Measurements from ENCODE around the gene TUBB. TPM values are rescaled to one million over a fixed set of nuclear protein-coding genes. Genes with fewer than 3 reads are reported as not detected.

Gene TUBB
- total RNA-seq, 1 experiment from 2014 or later: 886 TPM

- ChIA-PET POLR2A (interaction anchor here (1.4 to 16.4 kb wide), 9 partner anchors 9 to 61 kb away, joined by 4 to 680 read pairs (median 9); no protein-coding TSS in a partner anchor), RAD21 (ENCODE audit: low non-redundant PET in 1 of 2, low total read pairs in 2 of 2, uncharacterized antibody in 2 of 2, unreplicated experiment in 2 of 2) (no interaction called here), CTCF (interaction anchor here (1.7 kb wide), 1 partner anchor 10 kb away, joined by 6 read pairs; no protein-coding TSS in a partner anchor)
- H3K36me3 ChIP-seq (ENCODE audit: control insufficient read depth in 1 of 2, insufficient read depth in 2 of 2, low read length in 2 of 2): peaks cover 4 to 11% of the 10 kb centered on the region in 2 experiments; a peak in 1 of 4 replicates
- peak overlapping the region; percentile 41; the same call in 1 of the 2 replicates for H3K27ac ChIP-seq (ENCODE audit: low read depth, low read length)
- BruUV-seq (replicated peaks): no TSS peak
- peak overlapping the region; percentile 22 for H3K4me2 ChIP-seq (ENCODE audit: low read length)
- peaks cover 30 to 63% of the 10 kb centered on the region in 2 experiments for H3K4me1 ChIP-seq (ENCODE audit: control insufficient read depth in 1 of 2, insufficient read depth in 2 of 2, low read length in 2 of 2)
- H3K79me2 ChIP-seq (ENCODE audit: insufficient read depth, low read length): peaks cover 15% of the 10 kb centered on the region
- no peak overlapping the region for H3K4me3 ChIP-seq (replicated peaks in 1 of 2; ENCODE audit: low read depth in 1 of 2, low read length in 2 of 2)
- H4K20me1 ChIP-seq (ENCODE audit: insufficient read depth): no peaks in the 10 kb centered on the region
- H3K9me2 ChIP-seq (ENCODE audit: insufficient read depth): no peaks in the 10 kb centered on the region
- H2AFZ ChIP-seq (ENCODE audit: low read depth, low read length, poor library complexity, severe bottlenecking): no peak overlapping the region
- no peak for DNase-seq (ENCODE audit: low read depth, low spot score)
- no peak for TF ChIP-seq CEBPB (IDR thresholded peaks at IDR 0.05; ENCODE audit: low read depth)
- TF ChIP-seq SP1 (IDR thresholded peaks at IDR 0.05; ENCODE audit: low read depth): no peak
- TF ChIP-seq ZFX (IDR thresholded peaks at IDR 0.05): no peak
- TF ChIP-seq TCF7L2 (IDR thresholded peaks at IDR 0.05; ENCODE audit: borderline replicate concordance, extremely low read depth, insufficient read depth, insufficient read length): no peak
- TF ChIP-seq SIN3A (IDR thresholded peaks at IDR 0.05; ENCODE audit: low read depth): no peak
- TF ChIP-seq EZH2 (IDR thresholded peaks at IDR 0.05): no peak
- TF ChIP-seq ATF3 (IDR thresholded peaks at IDR 0.05): no peak
- TF ChIP-seq ZBTB33 (IDR thresholded peaks at IDR 0.05; ENCODE audit: extremely low read depth, insufficient replicate concordance, low read length): no peak
- TF ChIP-seq POLR2AphosphoS5 (IDR thresholded peaks at IDR 0.05; ENCODE audit: low read depth, low read length): no peak
- TF ChIP-seq CTCF (IDR thresholded peaks at IDR 0.05 in 2 of 3, conservative IDR thresholded peaks at IDR 0.05 in 1 of 3; ENCODE audit: borderline replicate concordance in 1 of 3, insufficient read depth in 1 of 3, low read depth in 2 of 3, low read length in 2 of 3): no peak
- TF ChIP-seq POLR2A (IDR thresholded peaks at IDR 0.05; ENCODE audit: borderline replicate concordance, extremely low read depth, insufficient read depth, insufficient read length): no peak
- TF ChIP-seq CBX3 (IDR thresholded peaks at IDR 0.05; ENCODE audit: low read depth): no peak
- TF ChIP-seq MAX (IDR thresholded peaks at IDR 0.05): no peak
- ATAC-seq: no peak
- peak overlapping the region; percentile 29 for H3K9ac ChIP-seq (ENCODE audit: low read length)
- H3K9me3 ChIP-seq (ENCODE audit: control insufficient read depth in 1 of 2, insufficient read depth in 1 of 2, low read depth in 1 of 2, low read length in 2 of 2): no peaks in the 10 kb centered on the region
- intact Hi-C loops (cut with micrococcal nuclease): loop anchor here (10.0 kb wide), 1 partner anchor 344 kb away; no protein-coding TSS in a partner anchor
- no peaks in the 10 kb centered on the region for H3K27me3 ChIP-seq (ENCODE audit: insufficient read depth, low read length)
These were observed 20.4 kb downstream of the TUBB start for GRCh38 chr6:30740540-30740870.

Data from HCT116 (cell line).